NOMO-1 treated with DMSO at 0.1 percent for 48 hours (cell line): Measurements from ENCODE around the gene FAM111A.
"Not testable (repeated sequence)": the region's sequence is repeated elsewhere in the genome, so short reads cannot be mapped to it uniquely, and the experiment has no call there.

Experiments used
- DNase-seq: peaks from one replicate; lab custom pipeline; 2025; ENCODE audit not compliant: unreplicated experiment; lab: John Stamatoyannopoulos, UW

Gene FAM111A

DNA sequence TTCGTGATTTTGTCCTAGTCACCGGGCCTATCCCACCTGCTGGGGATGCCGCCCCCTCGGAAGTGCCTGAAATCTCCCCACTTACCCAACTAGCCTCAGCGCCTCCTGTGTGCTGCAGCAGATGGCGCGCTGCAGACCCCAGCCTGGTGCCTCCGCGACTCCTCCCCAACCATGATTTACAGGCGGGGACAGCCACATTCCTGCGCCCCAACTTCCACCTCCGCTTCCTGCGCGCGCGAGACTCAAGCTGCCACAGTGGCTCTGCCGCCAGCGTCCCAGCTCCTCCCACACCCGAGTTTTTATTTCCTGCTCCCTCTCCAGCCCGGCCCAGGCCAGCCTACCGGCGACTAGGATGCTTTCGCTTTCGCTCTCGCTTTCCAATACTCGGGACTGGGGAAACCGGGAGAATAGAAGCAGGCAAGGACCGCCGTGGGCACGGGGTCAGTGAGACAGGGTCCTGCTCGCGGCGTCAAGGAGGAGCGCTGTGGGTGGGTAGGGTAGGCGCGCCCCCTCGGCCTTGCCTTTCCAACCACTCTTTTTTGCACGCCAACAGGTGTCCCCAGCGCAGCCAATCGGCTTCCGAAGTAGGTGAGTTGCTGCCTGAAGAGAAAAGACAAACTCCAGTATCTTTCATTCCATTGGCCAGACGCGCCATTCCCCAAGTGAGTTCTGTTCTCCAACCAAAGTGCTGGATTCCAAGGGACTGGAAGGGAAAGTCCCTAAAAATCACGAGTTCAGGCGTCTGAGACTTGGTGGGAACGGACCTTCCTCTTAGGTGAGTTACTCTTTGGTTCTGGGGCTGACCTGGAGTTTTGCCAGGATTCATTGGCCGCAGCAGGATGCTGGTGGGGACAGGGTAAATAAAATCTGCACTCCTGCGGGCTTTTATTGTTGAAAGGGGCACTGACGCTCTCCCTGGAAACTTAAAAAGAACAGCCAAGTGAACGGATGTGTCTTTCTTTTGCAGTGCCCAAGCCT, at the start of gene FAM111A:
Gene FAM111A (plus strand): TSS at position 327 of the 978 bp plus-strand sequence. CDS start 6,017 bp downstream, outside the sequence.
- DNase-seq = peak; percentile 91

DNA sequence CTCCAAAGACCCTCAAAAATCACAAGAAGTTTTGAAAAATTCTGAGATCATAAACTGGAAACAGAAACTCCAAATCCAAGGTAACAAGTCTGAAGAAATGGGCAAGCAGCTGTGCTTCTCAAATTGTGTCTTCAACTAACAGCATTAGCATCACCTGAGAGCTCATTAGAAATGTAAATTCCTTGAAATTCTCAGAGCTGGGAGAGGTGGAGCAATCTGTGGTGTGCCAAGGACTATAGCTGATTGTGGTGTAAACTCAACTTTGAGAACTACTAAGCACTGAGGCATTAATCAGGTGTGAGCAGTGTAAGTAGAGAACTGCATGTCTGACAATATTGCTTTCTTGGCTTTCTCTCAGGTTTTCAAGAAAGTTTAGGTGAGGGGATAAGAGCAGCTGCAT, 49.1 kb upstream of the FAM111A start:
- not testable (repeated sequence) for DNase-seq

GRCh38 chr11:59095225-59095624, 47.4 kb upstream of the FAM111A start:
- peak; percentile 63 for DNase-seq

- DNase-seq = not testable (repeated sequence)
These were observed 46.6 kb upstream of the FAM111A start for GRCh38 chr11:59095972-59096575.

GRCh38 chr11:59097113-59097708, 45.4 kb upstream of the FAM111A start:
- peak; percentile 36 for DNase-seq

GRCh38 chr11:59097938-59098337, 44.7 kb upstream of the FAM111A start:
- not testable (repeated sequence) for DNase-seq

GRCh38 chr11:59102259-59102765, 40.3 kb upstream of the FAM111A start:
- peak; percentile 81 for DNase-seq

GRCh38 chr11:59106363-59107336, 36.0 kb upstream of the FAM111A start, which contains the start of gene FAM111B:
FAM111B (plus strand) TSS chr11:59107237; CDS start chr11:59109626, 2,389 bp downstream.
- peak; percentile 92 for DNase-seq

- DNase-seq = peak; percentile 22
These were observed 34.9 kb upstream of the FAM111A start for GRCh38 chr11:59107721-59108120.

GRCh38 chr11:59112494-59112893, 30.2 kb upstream of the FAM111A start:
- DNase-seq = no peak

DNA sequence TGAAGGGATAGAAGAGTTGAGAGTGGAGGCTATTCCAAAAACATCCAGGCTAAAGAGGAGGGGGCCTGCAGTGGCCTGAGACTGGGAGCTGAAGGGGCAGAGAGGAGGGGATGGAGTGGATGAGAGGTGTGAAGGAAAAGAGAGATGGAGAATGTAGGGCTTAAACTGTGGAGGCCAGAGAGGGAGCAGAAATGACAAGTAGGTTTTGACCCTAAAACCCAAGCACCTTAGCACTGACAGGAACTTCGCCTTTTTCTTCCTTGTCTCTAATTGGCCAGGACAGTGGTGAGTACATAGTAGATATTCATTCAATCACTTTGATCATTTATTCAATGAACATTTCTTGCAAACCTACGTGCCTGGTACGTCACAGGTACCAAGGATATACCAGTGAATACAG, 28.3 kb upstream of the FAM111A start:
- no peak for DNase-seq

DNA sequence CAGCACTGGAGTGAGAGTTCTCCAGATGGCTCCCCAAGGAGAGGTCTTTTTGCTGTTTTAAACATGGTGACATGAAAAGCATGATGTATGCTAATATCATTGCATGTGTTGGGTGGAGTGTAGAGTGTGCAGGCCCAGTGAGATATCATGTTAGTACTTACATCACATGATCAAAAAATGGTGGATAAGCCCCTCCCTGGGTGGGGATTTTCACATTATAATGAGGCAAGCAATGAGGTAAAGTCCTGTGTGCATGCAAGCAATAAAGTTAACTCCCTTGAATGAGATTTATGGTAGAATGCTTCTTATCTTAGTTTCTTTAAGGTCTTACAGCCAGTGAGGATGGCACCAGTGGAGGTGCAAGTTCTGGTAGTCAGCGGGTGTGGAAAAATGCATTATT, 27.1 kb upstream of the FAM111A start:
- DNase-seq = no peak

DNA sequence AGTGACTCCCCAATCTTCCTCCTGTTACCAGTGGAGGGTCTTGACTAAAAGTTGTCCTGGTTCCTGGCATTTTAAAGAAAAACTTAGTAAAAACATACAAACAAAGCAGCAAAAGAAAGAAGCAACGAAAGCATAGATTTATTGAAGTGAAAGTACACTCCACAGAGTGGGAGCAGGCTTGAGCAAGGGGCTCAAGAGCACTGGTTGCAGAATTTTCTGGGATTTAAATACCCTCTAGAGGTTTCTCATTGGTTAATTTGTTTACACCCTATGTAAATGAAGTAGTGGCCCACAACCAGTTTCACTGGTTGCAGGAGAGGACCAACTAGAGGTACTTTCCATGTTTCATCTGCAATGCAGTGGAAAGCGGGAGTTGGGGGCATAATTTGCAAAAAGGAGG, 24.9 kb upstream of the FAM111A start:
- DNase-seq = no peak

- no peak for DNase-seq
These were observed 22.8 kb upstream of the FAM111A start for GRCh38 chr11:59119826-59120225.

- peak; percentile 57 for DNase-seq
These were observed 6.8 kb upstream of the FAM111A start for GRCh38 chr11:59135648-59136461.

DNA sequence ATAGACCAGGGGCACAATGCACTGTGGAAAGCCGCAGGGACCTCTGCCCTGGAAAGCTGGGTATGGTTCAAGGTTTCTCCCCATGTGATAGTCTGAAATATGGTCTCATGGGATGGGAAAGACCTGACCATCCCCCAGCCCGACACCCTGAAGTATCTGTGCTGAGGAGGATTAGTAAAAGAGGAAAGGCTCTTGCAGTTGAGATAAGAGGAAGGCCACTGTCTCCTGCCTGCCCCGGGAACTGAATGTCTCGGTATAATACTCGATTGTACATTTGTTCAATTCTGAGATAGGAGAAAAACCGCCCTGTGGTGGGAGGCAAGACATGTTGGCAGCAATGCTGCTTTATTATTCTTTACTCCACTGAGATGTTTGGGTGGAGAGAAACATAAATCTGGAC, 6.1 kb upstream of the FAM111A start:
- DNase-seq = not testable (repeated sequence)

- DNase-seq = no peak
These were observed 5.5 kb upstream of the FAM111A start for GRCh38 chr11:59137190-59137589.

GRCh38 chr11:59138643-59139042, 4.0 kb upstream of the FAM111A start:
- DNase-seq = no peak

- no peak for DNase-seq
These were observed 1.5 kb upstream of the FAM111A start for GRCh38 chr11:59141191-59141590.
